Limb (tissue), 2 donors: ENCODE results near the gene MPRIP.
"Not testable (repeated sequence)": the region's sequence is repeated elsewhere in the genome, so short reads cannot be mapped to it uniquely, and the experiment has no call there.

Source experiments
- DNase-seq, 2 donors: peaks; one replicate each; pipeline ENCODE4 v3.0.0-alpha.2; 2016; ENCODE audit errors: extremely low spot score in 2 of 2

Gene MPRIP

GRCh38 chr17:17142556-17142955 is 100.3 kb downstream of the MPRIP start:
- no peak for DNase-seq

GRCh38 chr17:17143501-17143900 is 101.2 kb downstream of the MPRIP start:
- DNase-seq = no peak

GRCh38 chr17:17144061-17144460 is 101.8 kb downstream of the MPRIP start:
- DNase-seq = no peak

GRCh38 chr17:17144916-17145665 is 102.8 kb downstream of the MPRIP start:
- no peak for DNase-seq

- DNase-seq = no peak
Observed at GRCh38 chr17:17146786-17147406, 104.6 kb downstream of the MPRIP start.

GRCh38 chr17:17147821-17148220 is 105.6 kb downstream of the MPRIP start:
- DNase-seq = no peak

GRCh38 chr17:17149520-17150447 is 107.5 kb downstream of the MPRIP start:
- no peak for DNase-seq

- DNase-seq = no peak
Observed at GRCh38 chr17:17150448-17150800, 108.2 kb downstream of the MPRIP start.

GRCh38 chr17:17151055-17151454 is 108.8 kb downstream of the MPRIP start:
- no peak for DNase-seq

- DNase-seq = no peak
Observed at GRCh38 chr17:17151541-17151940, 109.3 kb downstream of the MPRIP start.

GRCh38 chr17:17151962-17152361 is 109.7 kb downstream of the MPRIP start:
- no peak for DNase-seq

GRCh38 chr17:17152385-17152784 is 110.1 kb downstream of the MPRIP start:
- DNase-seq = no peak

GRCh38 chr17:17153071-17153470 is 110.8 kb downstream of the MPRIP start:
- no peak for DNase-seq

- no peak for DNase-seq
Observed at GRCh38 chr17:17153709-17154108, 111.5 kb downstream of the MPRIP start.

GRCh38 chr17:17154556-17154955 is 112.3 kb downstream of the MPRIP start:
- DNase-seq = no peak

GRCh38 chr17:17154981-17155380 is 112.7 kb downstream of the MPRIP start:
- no peak for DNase-seq

- DNase-seq = no peak
Observed at GRCh38 chr17:17155568-17155967, 113.3 kb downstream of the MPRIP start.

- DNase-seq = no peak
Observed at GRCh38 chr17:17156107-17156506, 113.8 kb downstream of the MPRIP start.

GRCh38 chr17:17156511-17156910 is 114.3 kb downstream of the MPRIP start:
- DNase-seq = no peak

- DNase-seq = no peak
Observed at GRCh38 chr17:17157041-17157440, 114.8 kb downstream of the MPRIP start.

- DNase-seq = not testable (repeated sequence)
Observed at GRCh38 chr17:17158506-17158905, 116.2 kb downstream of the MPRIP start.

GRCh38 chr17:17159571-17159970 is 117.3 kb downstream of the MPRIP start:
- no peak for DNase-seq
